K562 (cell line): ENCODE measurements around the gene MIDN. TPM values are rescaled to one million over a fixed set of nuclear protein-coding genes. Genes with fewer than 3 reads are reported as not detected.

Experiments used
- ARID4B ChIP-seq: sonication (generic); formaldehyde crosslinking; IDR thresholded peaks from 2 replicates; pipeline ENCODE4 v1.8.0; 2022; ENCODE audit warnings: mild to moderate bottlenecking, missing genetic modification reagents
- KDM4B ChIP-seq, 2 experiments: fragments of 450-650 bp in 1 of 2; sonication (generic) in 1 of 2; IDR thresholded peaks; 2 replicates each; pipeline ENCODE4 v1.6.1; 2016 to 2017; ENCODE audit warnings: borderline replicate concordance in 2 of 2, antibody characterized with exemption in 1 of 2, low read depth in 1 of 2, mild to moderate bottlenecking in 1 of 2
- LARP7 ChIP-seq: fragments of 450-650 bp; IDR thresholded peaks from 2 replicates; pipeline ENCODE4 v1.6.1; 2016
- MYC ChIP-seq, 2 experiments: fragments of 250-450 bp in 1 of 2; sonication (Bioruptor Pico) in 1 of 2; IDR thresholded peaks; 2 replicates each; pipeline versions ENCODE4 v1.5.1 to v1.6.1; 2012 to 2021; ENCODE audit warnings: low read depth in 2 of 2, borderline replicate concordance in 1 of 2, improper control_type of control experiment in 1 of 2, low read length in 1 of 2, mild to moderate bottlenecking in 1 of 2, moderate library complexity in 1 of 2
- POLR2G ChIP-seq: fragments of 200-400 bp; formaldehyde crosslinking; IDR thresholded peaks from 2 replicates; pipeline ENCODE4 v1.6.1; 2017; ENCODE audit warnings: low read depth, mild to moderate bottlenecking, antibody characterized with exemption, low read length, moderate library complexity
- RAD21 ChIP-seq, 2 experiments: fragments of 250-450 bp in 1 of 2; fragments of 450-650 bp in 1 of 2; sonication (Bioruptor Pico) in 1 of 2; formaldehyde crosslinking in 1 of 2; IDR thresholded peaks in 1 of 2; conservative IDR thresholded peaks in 1 of 2; 2 replicates each; pipeline versions ENCODE4 v1.4.0 to v1.8.0; 2020 to 2022; ENCODE audit warnings: mild to moderate bottlenecking in 2 of 2, moderate library complexity in 1 of 2
- RNF219 ChIP-seq: fragments of 250-450 bp; sonication (Bioruptor Pico); IDR thresholded peaks from 2 replicates; pipeline ENCODE4 v1.5.0; 2022; ENCODE audit warnings: mild to moderate bottlenecking
- SREBF2 ChIP-seq: sonication (generic); formaldehyde crosslinking; IDR thresholded peaks from 2 replicates; pipeline ENCODE4 v1.4.0; 2020; ENCODE audit warnings: mild to moderate bottlenecking, missing genetic modification reagents
- ZBTB33 ChIP-seq: sonication (generic); formaldehyde crosslinking; IDR thresholded peaks from 2 replicates; pipeline ENCODE4 v1.8.1; 2023; ENCODE audit warnings: mild to moderate bottlenecking, missing genetic modification reagents
- ZBTB7A ChIP-seq: IDR thresholded peaks from 2 replicates; pipeline ENCODE4 v1.6.1; 2011; ENCODE audit warnings: low read depth, mild to moderate bottlenecking, low read length, moderate library complexity, borderline replicate concordance; ENCODE audit not compliant: control insufficient read depth
- ZNF780A ChIP-seq: fragments of 250-450 bp; sonication (Bioruptor Pico); IDR thresholded peaks from 2 replicates; pipeline ENCODE4 v1.5.0; 2021; ENCODE audit warnings: mild to moderate bottlenecking
- polyA plus RNA-seq, 8 experiments: library from polyadenylated mRNA; depleted of rRNA in 4 of 8; stranded (reverse) in 5 of 8; unstranded in 3 of 8; fragments of >200 nt; fragmentation: Nextera tagmentation in 2 of 8; fragmentation: Illumina TruSeq in 1 of 8; extraction: Ambion mirVana in 2 of 8; extraction: Trizol in 1 of 8; gene quantifications; 2 replicates each; pipeline versions ENCODE4 v1.2.1 to v1.2.3, GENCODE V29; 2011 to 2014; ENCODE audit warnings: inconsistent platforms in 1 of 8, missing spikeins in 1 of 8
- total RNA-seq, 7 experiments: library from RNA; depleted of rRNA in 6 of 7; stranded (reverse); fragments of >200 nt in 6 of 7; fragmentation: Illumina TruSeq in 2 of 7; extraction: Trizol in 2 of 7; gene quantifications; 2 replicates each; pipeline versions ENCODE4 v1.2.1 to v1.2.3, GENCODE V29; 2011 to 2021; ENCODE audit warnings: low replicate concordance in 1 of 7
- TF ChIP-seq, protein P1 (sequence below): fragments of 250-450 bp; sonication (Bioruptor Pico); IDR thresholded peaks from 2 replicates; pipeline ENCODE4 v1.6.1; 2021; ENCODE audit warnings: mild to moderate bottlenecking

The MIDN gene
- total and polyA plus RNA-seq, 9 of the 15 experiments (the other 6 are each of a cell fraction or from before 2014, with no cell fraction given): 0.17 to 120 (median 10.1) TPM

DNA sequence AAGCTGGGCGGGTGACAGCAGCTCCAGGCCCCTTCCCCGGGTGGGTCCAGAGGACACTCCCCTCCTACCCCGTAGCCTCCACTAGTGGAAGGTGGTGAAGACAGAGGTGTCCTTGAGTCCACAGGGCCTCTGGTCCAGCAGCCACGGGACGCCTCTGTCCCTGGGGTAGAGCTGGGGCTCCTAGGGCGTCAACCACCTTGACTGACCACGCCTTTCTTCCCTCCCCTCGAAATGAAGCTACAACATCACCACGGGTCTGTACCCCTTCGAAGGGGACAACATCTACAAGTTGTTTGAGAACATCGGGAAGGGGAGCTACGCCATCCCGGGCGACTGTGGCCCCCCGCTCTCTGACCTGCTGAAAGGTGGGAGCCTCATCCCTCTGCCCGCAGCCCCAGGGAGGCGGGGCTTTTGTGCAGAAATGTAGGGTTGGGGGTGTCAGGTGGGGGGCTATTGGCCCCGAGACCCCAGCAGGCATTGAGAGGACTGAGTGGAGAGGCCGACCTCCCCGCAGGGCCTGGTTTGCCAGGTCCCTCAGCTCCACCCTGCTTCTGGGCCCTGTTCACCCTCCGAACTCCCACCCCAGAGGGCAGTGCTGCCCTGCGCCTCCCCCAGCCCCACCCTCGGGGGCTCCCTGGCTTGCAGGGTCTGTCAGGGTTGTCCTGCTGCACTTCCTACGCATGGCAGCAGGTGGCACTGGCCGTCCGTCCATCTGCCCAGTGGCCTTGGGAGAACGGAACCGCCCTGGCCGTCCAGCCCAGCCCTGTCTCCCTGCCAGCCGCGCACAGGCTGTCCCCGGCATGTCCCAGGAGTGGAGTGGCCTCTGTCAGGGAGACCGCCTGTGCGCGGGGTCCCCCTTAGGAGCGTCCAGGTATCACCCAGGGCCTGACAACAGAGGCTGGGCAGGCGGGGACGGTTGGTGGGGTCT lies 27.1 kb upstream of the MIDN start (continued):
- TF ChIP-seq MYC (IDR thresholded peaks at IDR 0.05; ENCODE audit: low read depth, low read length) (no peak), MYC (CRISPR knock-in tag; IDR thresholded peaks at IDR 0.05; ENCODE audit: borderline replicate concordance, low read depth) (no peak), RAD21 (CRISPR knock-in tag; conservative IDR thresholded peaks at IDR 0.05 in 1 of 2, IDR thresholded peaks at IDR 0.05 in 1 of 2) (peak in 1 of 2 experiments; percentile 31; a peak in 2 of 4 replicates), KDM4B (IDR thresholded peaks at IDR 0.05; ENCODE audit: borderline replicate concordance in 2 of 2, low read depth in 1 of 2) (no peak), RNF219 (CRISPR knock-in tag) (no peak), POLR2G (peak; percentile 67), ZBTB7A (peak; percentile 58; the same call in 1 of the 2 replicates), ZBTB33 (CRISPR knock-in tag) (peak; percentile 35; the same call in 1 of the 2 replicates), SREBF2 (CRISPR knock-in tag) (no peak), LARP7 (no peak), ARID4B (no peak), ZNF780A (CRISPR knock-in tag) (no peak)
- TF ChIP-seq, protein P1, sequence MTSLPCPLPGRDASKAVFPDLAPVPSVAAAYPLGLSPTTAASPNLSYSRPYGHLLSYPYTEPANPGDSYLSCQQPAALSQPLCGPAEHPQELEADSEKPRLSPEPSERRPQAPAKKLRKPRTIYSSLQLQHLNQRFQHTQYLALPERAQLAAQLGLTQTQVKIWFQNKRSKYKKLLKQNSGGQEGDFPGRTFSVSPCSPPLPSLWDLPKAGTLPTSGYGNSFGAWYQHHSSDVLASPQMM (CRISPR knock-in tag): no peak
